Esophagus squamous epithelium (tissue), 4 donors: ENCODE data around the gene IFT43.

Experiments
- CTCF ChIP-seq, 6 experiments: fragments of 450-650 bp in 4 of 6; fragments of 200-600 bp in 2 of 6; sonication (generic) in 2 of 6; IDR thresholded peaks; one replicate each; pipeline ENCODE4 v1.5.1; 2016 to 2019; ENCODE audit warnings: antibody characterized with exemption in 6 of 6, mild to moderate bottlenecking in 4 of 6, moderate library complexity in 4 of 6
- POLR2A ChIP-seq, 4 donors: fragments of 450-650 bp; IDR thresholded peaks; one replicate each; pipeline ENCODE4 v1.6.1; 2017; ENCODE audit warnings: antibody characterized with exemption in 4 of 4, mild to moderate bottlenecking in 4 of 4, moderate library complexity in 3 of 4

DNA sequence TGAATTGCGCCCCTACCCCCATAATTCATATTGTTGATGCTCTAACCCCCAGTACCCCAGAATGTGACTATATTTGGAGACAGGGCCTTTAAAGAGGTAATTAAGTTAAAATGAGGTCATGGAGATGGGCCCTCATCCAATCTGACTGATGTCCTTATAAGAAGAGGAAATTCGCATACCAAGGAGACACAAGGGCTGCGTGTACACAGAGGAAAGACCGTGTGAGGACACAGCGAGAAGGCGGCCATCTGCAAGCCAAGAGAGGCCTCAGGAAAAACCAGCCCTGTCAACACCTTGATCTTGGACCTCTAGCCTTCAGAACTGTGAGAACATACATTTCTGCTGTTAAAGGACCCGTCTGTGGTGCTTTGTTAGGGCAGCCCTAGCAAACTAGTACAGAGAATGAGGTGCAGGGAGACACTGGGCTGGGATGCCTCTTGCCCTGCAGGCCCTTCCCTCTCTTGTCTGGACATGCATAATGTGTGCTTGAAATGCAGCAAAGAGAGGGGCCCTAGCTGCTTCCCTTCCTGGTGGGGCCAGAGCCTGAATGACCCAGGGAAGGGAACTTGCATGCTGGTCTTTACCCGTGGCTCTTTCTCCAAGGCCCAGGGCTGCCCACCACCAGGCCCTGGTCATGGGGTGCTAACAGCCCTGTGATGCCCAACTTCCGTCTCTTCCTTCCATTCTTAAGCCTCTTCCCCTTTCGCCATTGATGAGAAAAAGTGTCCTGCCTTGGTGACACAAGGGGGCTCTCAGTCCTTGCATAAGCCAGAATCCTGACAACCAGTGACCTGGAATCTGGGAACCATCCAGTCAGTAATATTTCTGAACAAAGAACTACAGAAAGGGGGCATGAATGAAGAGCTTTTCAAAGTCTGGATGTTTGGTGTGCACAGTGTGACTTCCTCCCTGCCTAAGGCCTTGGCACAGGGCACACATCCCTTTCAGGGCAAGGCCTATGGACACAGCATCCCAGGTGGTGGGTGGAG lies 116.1 kb downstream of the IFT43 start:
- no peak for TF ChIP-seq POLR2A (IDR thresholded peaks at IDR 0.05)
- no peak for TF ChIP-seq CTCF (IDR thresholded peaks at IDR 0.05)
